Esophagus squamous epithelium (tissue), 5 donors: ENCODE results near the gene UBE2S. TPM values are rescaled to one million over a fixed set of nuclear protein-coding genes. Genes with fewer than 3 reads are reported as not detected.
A peak's percentile ranks its signal among the peaks of the same experiment; 100 is the strongest.

ENCODE experiments used
- DNase-seq: peaks from one replicate; lab custom pipeline; 2025; lab: John Stamatoyannopoulos, UW
- H3K27ac ChIP-seq, 4 donors: fragments of 200-600 bp; sonication (generic); one replicate each; pipeline ENCODE4 v1.5.1; 2016 to 2019; ENCODE audit warnings: mild to moderate bottlenecking in 1 of 4
- H3K27me3 ChIP-seq, 4 donors: fragments of 200-600 bp; sonication (generic); 1 replicate in 3 of 4; 2 replicates in 1 of 4; pipeline versions ENCODE4 v1.5.1 to v1.6.0; 2017 to 2021; ENCODE audit warnings: antibody characterized with exemption in 1 of 4
- H3K36me3 ChIP-seq, 3 donors: fragments of 200-600 bp; sonication (generic); one replicate each; pipeline ENCODE4 v1.5.1; 2016 to 2019
- H3K4me1 ChIP-seq, 3 donors: fragments of 200-600 bp; sonication (generic); one replicate each; pipeline ENCODE4 v1.5.1; 2017 to 2019
- H3K4me3 ChIP-seq, 4 donors: fragments of 200-600 bp; sonication (generic); 1 replicate in 3 of 4; 2 replicates in 1 of 4; pipeline ENCODE4 v1.5.1; 2016 to 2019; ENCODE audit warnings: mild to moderate bottlenecking in 2 of 4, moderate library complexity in 1 of 4
- H3K9me3 ChIP-seq, 3 donors: fragments of 200-600 bp; sonication (generic); one replicate each; pipeline ENCODE4 v1.5.1; 2016 to 2019
- CTCF ChIP-seq, 6 experiments: fragments of 450-650 bp in 4 of 6; fragments of 200-600 bp in 2 of 6; sonication (generic) in 2 of 6; IDR thresholded peaks; one replicate each; pipeline ENCODE4 v1.5.1; 2016 to 2019; ENCODE audit warnings: antibody characterized with exemption in 6 of 6, mild to moderate bottlenecking in 4 of 6, moderate library complexity in 4 of 6
- POLR2A ChIP-seq, 4 donors: fragments of 450-650 bp; IDR thresholded peaks; one replicate each; pipeline ENCODE4 v1.6.1; 2017; ENCODE audit warnings: antibody characterized with exemption in 4 of 4, mild to moderate bottlenecking in 4 of 4, moderate library complexity in 3 of 4
- WGBS, 2 donors: methylation state at CpG; one replicate each; pipeline ENCODE4 v1.1.5; 2018; 5-methylcytosine and 5-hydroxymethylcytosine counted together
- intact Hi-C: fragments of 100-400 bp; cut with DNase I; formaldehyde crosslinking; loops from one replicate; pipeline ENCODE4 v1.15.0; 2022
- total RNA-seq, 4 donors: library from RNA; depleted of rRNA; stranded (reverse); fragments of >200 nt; gene quantifications; one replicate each; pipeline ENCODE4 v1.1.0, GENCODE V29; 2016
- donor health status: DM: yes; HTN: yes; CAD: no.

The UBE2S gene
- total RNA-seq, 4 donors from 2014 or later = 15.6 to 41.4 (median 31.2) TPM

DNA sequence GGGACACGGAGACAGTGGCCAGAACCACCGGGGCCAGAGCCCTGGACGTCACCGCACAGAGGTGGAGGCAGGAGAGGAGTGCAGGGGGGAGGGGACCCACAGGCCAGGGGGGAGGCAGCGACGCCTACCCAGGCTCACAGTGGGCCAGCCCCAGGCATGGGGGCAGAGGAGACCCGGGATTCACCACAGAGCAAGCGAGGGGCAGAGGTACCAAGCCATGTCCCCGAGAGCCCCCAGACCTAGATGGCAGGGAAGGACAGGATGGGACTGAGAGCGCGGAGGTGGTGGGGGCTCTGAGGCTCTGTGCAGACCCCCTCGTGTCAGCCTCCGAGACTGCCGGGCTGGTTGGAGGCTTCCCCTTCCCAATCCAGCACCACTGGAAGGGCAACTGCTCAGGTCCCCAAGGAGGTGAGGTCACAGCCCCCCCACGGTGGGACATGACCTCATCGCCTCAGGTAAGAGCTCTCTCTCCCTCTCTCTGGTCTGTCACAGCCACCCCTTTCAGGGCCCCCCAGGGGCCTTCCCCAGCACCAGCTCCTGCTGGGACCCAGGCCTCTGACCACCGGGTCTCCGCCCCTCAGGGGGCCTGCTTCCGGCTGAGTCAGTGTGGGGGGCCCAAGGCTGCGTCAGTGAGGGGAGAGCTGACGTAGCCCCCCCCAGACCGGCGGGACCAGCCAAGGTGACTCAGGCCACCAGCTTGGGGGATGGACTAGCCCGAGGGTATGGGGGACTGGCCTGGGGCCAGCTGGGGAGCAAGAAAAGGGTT is 35.1 kb downstream of the UBE2S start:
- Histone ChIP-seq H3K27me3 (peaks cover 17 to 100% (median 40%) of the 10 kb centered on the region in 4 donors), H3K27ac (no peak overlapping the region), H3K4me1 (peaks cover 17 to 51% (median 20%) of the 10 kb centered on the region in 3 donors), H3K9me3 (no peaks in the 10 kb centered on the region), H3K4me3 (no peak overlapping the region), H3K36me3 (no peaks in the 10 kb centered on the region)
- intact Hi-C loops = loop anchor here (10.0 kb wide), 1 partner anchor 68 kb away; no protein-coding TSS in a partner anchor
- TF ChIP-seq CTCF (IDR thresholded peaks at IDR 0.05) (no peak), POLR2A (IDR thresholded peaks at IDR 0.05) (no peak)
- no peak for DNase-seq
- 31 to 46% methylated on average over 8 to 16 of the region's 24 CpGs for WGBS, 2 donors

DNA sequence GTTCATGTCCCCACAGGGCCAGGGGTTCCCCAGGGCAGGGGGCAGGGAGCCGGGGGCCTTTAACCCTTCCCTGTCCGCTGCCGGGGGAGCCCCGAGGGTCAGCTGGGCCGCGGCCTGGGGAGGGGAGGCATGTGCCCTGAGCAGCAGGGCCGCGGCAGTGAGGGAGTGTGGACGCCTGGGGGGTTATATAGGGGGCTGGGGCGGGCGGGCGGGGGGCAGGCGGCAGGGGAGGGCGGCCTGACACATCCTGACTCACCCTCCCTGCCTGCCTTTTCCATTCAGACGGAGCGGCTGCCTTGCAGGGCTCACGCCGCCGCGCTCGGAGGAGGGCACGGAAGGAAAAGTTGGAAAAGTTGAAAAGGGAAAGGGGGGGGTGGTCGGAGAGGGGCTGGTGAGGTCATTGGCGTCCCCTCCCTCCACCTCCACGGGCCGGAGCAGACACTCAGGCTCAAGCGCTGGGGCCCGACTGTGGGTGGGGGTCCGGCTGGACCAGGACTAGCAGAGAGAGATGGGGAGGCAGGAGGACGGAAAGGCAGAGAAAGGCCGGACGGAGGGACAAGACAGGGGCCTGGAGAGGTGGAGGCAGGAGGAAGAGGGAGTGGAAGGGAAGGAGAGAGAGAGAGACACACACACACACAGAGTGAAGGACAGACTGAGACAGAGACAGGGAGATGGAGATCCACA is 37.1 kb downstream of the UBE2S start, which contains the start of gene IL11:
Gene IL11, minus strand, starts transcription at position 159 of the 684 bp plus-strand sequence. Its CDS starts 153 bp downstream, at position 6.
- WGBS, 2 donors = 13 to 15% methylated on average over 10 to 15 of the region's 32 CpGs
- Histone ChIP-seq H3K4me1 (peaks cover 17 to 38% (median 20%) of the 10 kb centered on the region in 3 donors), H3K9me3 (no peaks in the 10 kb centered on the region), H3K36me3 (no peaks in the 10 kb centered on the region), H3K27me3 (peaks cover 17 to 98% (median 40%) of the 10 kb centered on the region in 4 donors), H3K4me3 (peak within 1 kb of the TSS in 3 of 4 donors; percentile 12 to 58 (median 39)), H3K27ac (no peak within 1 kb of the TSS)
- intact Hi-C loops = loop anchor here (10.0 kb wide), 1 partner anchor 66 kb away; no protein-coding TSS in a partner anchor
- TF ChIP-seq POLR2A (IDR thresholded peaks at IDR 0.05) (no peak), CTCF (IDR thresholded peaks at IDR 0.05) (no peak)
- no peak for DNase-seq

GRCh38 chr19:55369653-55370304 is 37.8 kb downstream of the UBE2S start:
- intact Hi-C loops = loop anchor here (10.0 kb wide), 1 partner anchor 65 kb away; no protein-coding TSS in a partner anchor
- WGBS, 2 donors = 2 to 3% methylated on average over 20 to 23 of the region's 59 CpGs
- no peak overlapping the region for H3K27ac ChIP-seq

More at GRCh38 chr19:55369653-55370304, 37.8 kb downstream of the UBE2S start:
- peaks cover 17 to 38% (median 20%) of the 10 kb centered on the region in 3 donors for H3K4me1 ChIP-seq
- no peak for DNase-seq
- no peak for TF ChIP-seq POLR2A (IDR thresholded peaks at IDR 0.05)
- TF ChIP-seq CTCF (IDR thresholded peaks at IDR 0.05) = no peak
- H3K9me3 ChIP-seq = no peaks in the 10 kb centered on the region
- peaks cover 17 to 98% (median 40%) of the 10 kb centered on the region in 4 donors for H3K27me3 ChIP-seq
- H3K36me3 ChIP-seq = no peaks in the 10 kb centered on the region
- H3K4me3 ChIP-seq = peak overlapping the region in 3 of 4 donors; percentile 12 to 58 (median 39)
